Pancreas (tissue), 10 donors: ENCODE results near the gene MDM1. TPM values are rescaled to one million over a fixed set of nuclear protein-coding genes. Genes with fewer than 3 reads are reported as not detected.

ENCODE experiments used
- ATAC-seq, 4 donors: fragments of 200-7000 bp; cut with Tn5 transposase; one replicate each; pipeline versions ENCODE4 v1.8.0 to v1.9.1; 2020; ENCODE audit warnings: mild to moderate bottlenecking in 4 of 4, moderate library complexity in 4 of 4
- DNase-seq, 6 donors: peaks; one replicate each; pipeline ENCODE4 v3.0.0-alpha.2; 2020
- FAIRE-seq: peaks from 2 replicates; lab custom pipeline; 2012; peaks lifted over from hg19 to GRCh38; lab: Jason Lieb, UNC
- H3K27ac ChIP-seq, 4 donors: fragments of 200-600 bp; sonication (generic); 1 replicate in 3 of 4; 2 replicates in 1 of 4; pipeline versions ENCODE4 v1.5.0 to v1.8.0; 2020
- H3K27me3 ChIP-seq, 4 donors: fragments of 200-600 bp; one replicate each; pipeline ENCODE4 v1.8.0; 2021
- H3K36me3 ChIP-seq, 3 donors: fragments of 200-600 bp; sonication (generic) in 1 of 3; one replicate each; pipeline versions ENCODE4 v1.5.0 to v1.8.0; 2020 to 2021
- H3K4me1 ChIP-seq, 3 donors: fragments of 200-600 bp; one replicate each; pipeline ENCODE4 v1.8.0; 2021
- H3K4me3 ChIP-seq, 4 donors: fragments of 200-600 bp; sonication (generic) in 2 of 4; one replicate each; pipeline versions ENCODE4 v1.5.0 to v1.8.0; 2020 to 2021
- H3K9me3 ChIP-seq, 4 donors: fragments of 200-600 bp; one replicate each; pipeline ENCODE4 v1.8.0; 2021
- CTCF ChIP-seq, 4 donors: fragments of 200-600 bp; sonication (generic) in 3 of 4; IDR thresholded peaks; one replicate each; pipeline versions ENCODE4 v1.5.0 to v1.8.0; 2021; ENCODE audit warnings: antibody characterized with exemption in 4 of 4
- WGBS, 2 donors: extraction: QIAGEN DNeasy Blood & Tissue Kit; methylation state at CpG; one replicate each; pipeline ENCODE4 v1.1.7; 2013; 5-methylcytosine and 5-hydroxymethylcytosine counted together
- intact Hi-C, 3 donors: fragments of 100-400 bp; cut with DNase I; formaldehyde crosslinking; loops; one replicate each; pipeline versions ENCODE4 v1.11.1 to v1.14.2; 2022
- polyA plus RNA-seq, 2 donors: library from polyadenylated mRNA; stranded (reverse); fragments of 200-250 nt; gene quantifications; one replicate each; pipeline ENCODE4 v1.2.3, GENCODE V29; 2013
- total RNA-seq, 6 donors: library from RNA; stranded (reverse); fragmentation: NEBNext Ultra II Directional in 4 of 6; extraction: Animal tissue kit (Norgen Biotek cat#: 25700) in 4 of 6; gene quantifications; one replicate each; pipeline versions ENCODE4 v1.2.1 to v1.2.4, GENCODE V29; 2021 to 2023
- donor health status: healthy with polysubstance abuse.
- donor health status: DM: no; HTN: no; CAD: no; lungs with moderate emphysema.
- donor health status: DM: no; HTN: no; CAD: no.
- donor health status: control.
- donor health status: control.
- donor health status: Bipolar disorder and iron deficiency.
- donor health status: DM: yes; HTN: yes; CAD: no.
- donor health status: DM: no; HTN: no; CAD: no.
- donor health status: DM: no; HTN: no; CAD: no.
- donor health status: DM: yes; HTN: yes; CAD: no.

The MDM1 gene
- total and polyA plus RNA-seq, 8 donors = 3.4 to 10.4 (median 5.2) TPM

DNA sequence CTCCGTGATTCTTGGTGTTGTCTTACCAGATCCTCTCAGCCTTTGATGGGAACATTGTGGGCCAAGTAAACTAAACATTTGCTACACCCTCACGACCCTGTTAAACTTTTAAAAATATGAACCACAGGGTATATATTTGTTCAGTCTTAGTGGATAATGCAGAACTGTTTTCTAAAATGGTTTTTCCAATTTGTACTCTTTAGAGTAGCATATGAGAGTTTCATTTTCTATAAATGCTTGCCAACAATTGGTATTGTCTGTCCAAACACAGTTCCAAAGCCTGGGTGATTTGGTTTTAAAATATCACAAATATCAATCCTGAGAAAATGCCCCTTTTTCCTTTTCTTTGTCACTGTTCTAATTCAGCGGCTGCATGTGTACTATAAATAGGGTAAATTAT, 72.0 kb downstream of the MDM1 start:
- no peaks in the 10 kb centered on the region for H3K36me3 ChIP-seq
- ATAC-seq = no peak
- no peaks in the 10 kb centered on the region for H3K9me3 ChIP-seq
- no peak for TF ChIP-seq CTCF (IDR thresholded peaks at IDR 0.05)
- no peak for FAIRE-seq
- H3K27ac ChIP-seq = no peak overlapping the region
- H3K27me3 ChIP-seq = no peaks in the 10 kb centered on the region
- intact Hi-C loops = no loop called here
- no peak overlapping the region for H3K4me3 ChIP-seq
- whole genome bisulfite sequencing, 2 donors = 74 to 83% methylated on average over 3 of the region's 3 CpGs
- DNase-seq = no peak
- H3K4me1 ChIP-seq = no peaks in the 10 kb centered on the region

GRCh38 chr12:68259318-68259940, 72.7 kb downstream of the MDM1 start:
- H3K9me3 ChIP-seq = no peaks in the 10 kb centered on the region
- no peak for ATAC-seq
- FAIRE-seq = no peak
- H3K27me3 ChIP-seq = no peaks in the 10 kb centered on the region
- no peaks in the 10 kb centered on the region for H3K4me1 ChIP-seq
- no peak for TF ChIP-seq CTCF (IDR thresholded peaks at IDR 0.05)
- no peaks in the 10 kb centered on the region for H3K36me3 ChIP-seq
- no peak for DNase-seq
- intact Hi-C loops = no loop called here
- WGBS, 2 donors = 75 to 82% methylated on average over 3 of the region's 3 CpGs
- no peak overlapping the region for H3K4me3 ChIP-seq
- no peak overlapping the region for H3K27ac ChIP-seq

- no peaks in the 10 kb centered on the region for H3K27me3 ChIP-seq
- FAIRE-seq = no peak
- intact Hi-C loops = no loop called here
- DNase-seq = no peak
- no peak for ATAC-seq
- TF ChIP-seq CTCF (IDR thresholded peaks at IDR 0.05) = no peak
- no peaks in the 10 kb centered on the region for H3K4me1 ChIP-seq
- no peak within 1 kb of the TSS for H3K4me3 ChIP-seq
- H3K27ac ChIP-seq = no peak within 1 kb of the TSS
- 82 to 86% methylated on average over 7 of the region's 7 CpGs for WGBS, 2 donors
- H3K36me3 ChIP-seq = no peaks in the 10 kb centered on the region
- H3K9me3 ChIP-seq = no peaks in the 10 kb centered on the region
Measured at GRCh38 chr12:68253504-68253903, 78.7 kb downstream of the MDM1 start, which contains the start of gene IL22. IL22 (minus strand) TSS chr12:68253604; CDS start chr12:68253448, 156 bp downstream.

DNA sequence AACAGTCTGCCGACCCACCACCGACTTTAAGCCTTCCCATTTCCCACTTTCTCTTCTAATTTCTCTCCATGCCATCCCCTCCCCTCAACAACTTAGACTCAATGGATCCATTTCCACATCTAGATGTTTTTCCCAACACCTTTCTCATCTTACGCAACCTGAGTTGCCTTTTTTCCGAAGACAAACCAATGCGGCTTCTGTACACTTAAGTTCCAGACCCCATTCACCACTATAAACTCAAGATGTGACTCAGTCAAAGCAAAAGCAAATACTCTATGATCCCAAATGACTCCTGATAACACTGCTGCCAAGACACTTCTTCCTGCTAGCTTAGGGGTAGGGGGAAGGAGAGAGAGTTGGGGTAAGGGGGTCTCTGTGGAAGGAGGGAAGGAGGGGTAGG, 80.1 kb downstream of the MDM1 start:
- no peak for TF ChIP-seq CTCF (IDR thresholded peaks at IDR 0.05)
- intact Hi-C loops = no loop called here
- Histone ChIP-seq H3K9me3 (no peaks in the 10 kb centered on the region), H3K27me3 (no peaks in the 10 kb centered on the region), H3K4me1 (no peaks in the 10 kb centered on the region), H3K4me3 (no peak overlapping the region), H3K36me3 (no peaks in the 10 kb centered on the region), H3K27ac (no peak overlapping the region)
- ATAC-seq (no peak), FAIRE-seq (no peak), DNase-seq (no peak)
- 89 to 92% methylated on average over 5 of the region's 5 CpGs for WGBS, 2 donors

GRCh38 chr12:68250454-68250853, 81.7 kb downstream of the MDM1 start:
- no peak for DNase-seq
- no peaks in the 10 kb centered on the region for H3K9me3 ChIP-seq
- no peaks in the 10 kb centered on the region for H3K4me1 ChIP-seq
- no peaks in the 10 kb centered on the region for H3K36me3 ChIP-seq
- no peak overlapping the region for H3K27ac ChIP-seq
- intact Hi-C loops = no loop called here
- TF ChIP-seq CTCF (IDR thresholded peaks at IDR 0.05) = no peak
- WGBS, 2 donors = 74 to 77% methylated on average over 3 of the region's 3 CpGs
- H3K4me3 ChIP-seq = no peak overlapping the region
- FAIRE-seq = no peak
- H3K27me3 ChIP-seq = no peaks in the 10 kb centered on the region
- ATAC-seq = no peak
